H1 (cell line): ENCODE measurements around the gene APEX2.

ENCODE experiments used
- ASH2L ChIP-seq: fragments of 200-600, 300-600 bp; sonication (generic); IDR thresholded peaks from one replicate; pipeline ENCODE4 v1.7.1; 2017; ENCODE audit warnings: low read length
- ATF2 ChIP-seq: IDR thresholded peaks from 2 replicates; pipeline ENCODE4 v1.6.1; 2012; ENCODE audit warnings: low read length, inconsistent platforms
- CHD1 ChIP-seq: IDR thresholded peaks from 2 replicates; pipeline ENCODE4 v1.6.1; 2012; ENCODE audit warnings: low read depth, low read length, improper control_type of control experiment
- CTCF ChIP-seq, 3 experiments: IDR thresholded peaks; 1 replicate in 2 of 3; 2 replicates in 1 of 3; pipeline versions ENCODE4 v1.5.1 to v1.6.1; 2011; ENCODE audit warnings: low read length in 3 of 3, mild to moderate bottlenecking in 3 of 3, inconsistent platforms in 2 of 3, low read depth in 1 of 3, moderate library complexity in 1 of 3; ENCODE audit not compliant: insufficient read depth in 1 of 3; ENCODE audit errors: control extremely low read depth in 1 of 3
- EZH2 ChIP-seq: fragments of 200-600 bp; sonication (generic); IDR thresholded peaks from 2 replicates; pipeline ENCODE4 v1.7.1; 2012; ENCODE audit warnings: low read depth, mild to moderate bottlenecking, moderate library complexity, low read length, inconsistent platforms; ENCODE audit not compliant: severe bottlenecking
- GABPA ChIP-seq: IDR thresholded peaks from 2 replicates; pipeline ENCODE4 v1.6.1; 2011; ENCODE audit warnings: mild to moderate bottlenecking, low read length, moderate library complexity, borderline replicate concordance; ENCODE audit not compliant: insufficient read depth
- MAFK ChIP-seq: IDR thresholded peaks from 2 replicates; pipeline ENCODE4 v1.6.1; 2012; ENCODE audit warnings: low read depth, mild to moderate bottlenecking, improper control_type of control experiment, low read length
- MAX ChIP-seq: IDR thresholded peaks from 2 replicates; pipeline ENCODE4 v1.6.1; 2012; ENCODE audit warnings: inconsistent platforms
- PHF8 ChIP-seq: fragments of 200-600 bp; sonication (generic); conservative IDR thresholded peaks from 2 replicates; pipeline ENCODE4 v1.7.1; 2012; ENCODE audit warnings: low read depth, mild to moderate bottlenecking, inconsistent platforms, low read length, moderate library complexity
- POLR2A ChIP-seq, 2 experiments: IDR thresholded peaks; 1 replicate in 1 of 2; 2 replicates in 1 of 2; pipeline ENCODE4 v1.6.1; 2011; ENCODE audit warnings: low read depth in 2 of 2, low read length in 2 of 2, mild to moderate bottlenecking in 2 of 2; ENCODE audit errors: control extremely low read depth in 1 of 2
- RAD21 ChIP-seq, 2 experiments: IDR thresholded peaks in 1 of 2; conservative IDR thresholded peaks in 1 of 2; 2 replicates each; pipeline ENCODE4 v1.6.1; 2011; ENCODE audit warnings: low read depth in 2 of 2, low read length in 2 of 2, improper control_type of control experiment in 1 of 2, inconsistent platforms in 1 of 2, mild to moderate bottlenecking in 1 of 2, moderate library complexity in 1 of 2
- RBBP5 ChIP-seq: IDR thresholded peaks from 2 replicates; pipeline ENCODE4 v1.7.1; 2012; ENCODE audit warnings: low read depth, mild to moderate bottlenecking, inconsistent platforms, low read length, moderate library complexity, borderline replicate concordance
- RFX5 ChIP-seq: IDR thresholded peaks from 2 replicates; pipeline ENCODE4 v1.6.1; 2011; ENCODE audit warnings: low read depth, low read length, improper control_type of control experiment, borderline replicate concordance
- SP4 ChIP-seq: IDR thresholded peaks from 2 replicates; pipeline ENCODE4 v1.6.1; 2012; ENCODE audit warnings: low read length, inconsistent platforms

- TF ChIP-seq CTCF (IDR thresholded peaks at IDR 0.05; ENCODE audit: control extremely low read depth in 1 of 3, insufficient read depth in 1 of 3, low read depth in 1 of 3, low read length in 3 of 3) (no peak), POLR2A (IDR thresholded peaks at IDR 0.05; ENCODE audit: control extremely low read depth in 1 of 2, low read depth in 2 of 2, low read length in 2 of 2) (no peak), CHD1 (no peak), EZH2 (no peak), PHF8 (no peak), RAD21 (IDR thresholded peaks at IDR 0.05 in 1 of 2, conservative IDR thresholded peaks at IDR 0.05 in 1 of 2; ENCODE audit: low read depth in 2 of 2, low read length in 2 of 2) (no peak), RBBP5 (no peak), MAFK (no peak), GABPA (no peak), ATF2 (no peak), ASH2L (no peak), RFX5 (no peak), SP4 (no peak), MAX (no peak)
These were observed 4.5 kb upstream of the APEX2 start for GRCh38 chrX:54995621-54996020.
